ENCODE data around the gene SYS1.

GRCh38 chr20:45399018-45399417 is 36.1 kb downstream of the SYS1 start:
- TF ChIP-seq CTCF (IDR thresholded peaks at IDR 0.05) = no peak
- TF ChIP-seq POLR2A (IDR thresholded peaks at IDR 0.05) = no peak
